Gastrocnemius medialis (tissue), 4 donors: Measurements from ENCODE around the gene PYGB.

Experiments
- CTCF ChIP-seq, 5 experiments: fragments of 450-650 bp in 3 of 5; fragments of 200-600 bp in 2 of 5; sonication (generic) in 2 of 5; IDR thresholded peaks in 4 of 5; conservative IDR thresholded peaks in 1 of 5; 1 replicate in 4 of 5; 2 replicates in 1 of 5; pipeline ENCODE4 v1.5.1; 2016 to 2019; ENCODE audit warnings: antibody characterized with exemption in 5 of 5, mild to moderate bottlenecking in 3 of 5, moderate library complexity in 3 of 5
- POLR2A ChIP-seq, 2 donors: fragments of 450-650 bp; IDR thresholded peaks; one replicate each; pipeline ENCODE4 v1.6.1; 2017; ENCODE audit warnings: antibody characterized with exemption in 2 of 2, mild to moderate bottlenecking in 2 of 2, moderate library complexity in 2 of 2

GRCh38 chr20:25320035-25320800 is 72.3 kb downstream of the PYGB start:
- TF ChIP-seq CTCF (IDR thresholded peaks at IDR 0.05 in 4 of 5, conservative IDR thresholded peaks at IDR 0.05 in 1 of 5), result no peak
- no peak for TF ChIP-seq POLR2A (IDR thresholded peaks at IDR 0.05)
